ENCODE measurements around the gene BCL7C.

- TF ChIP-seq CTCF (conservative IDR thresholded peaks at IDR 0.05) (no peak), ZFX (IDR thresholded peaks at IDR 0.05) (no peak)
Measured at GRCh38 chr16:30924076-30924912, 30.4 kb upstream of the BCL7C start.

Measured in C4-2B (cell line).